Activated B cell treated with CpG ODN at 0.5 μM for 24 hours (primary cell): ENCODE results near the gene SCTR. TPM values are rescaled to one million over a fixed set of nuclear protein-coding genes. Genes with fewer than 3 reads are reported as not detected.

ENCODE experiments used
- ATAC-seq: fragments of 200-7000 bp; cut with Tn5 transposase; one replicate; pipeline ENCODE4 v1.10.0; 2021; ENCODE audit warnings: low read depth, mild to moderate bottlenecking, moderate library complexity
- CTCF ChIA-PET: fragments of 350-600 bp; sonication (Branson Sonifier 250); formaldehyde crosslinking; loops from one replicate; lab custom pipeline; 2021; ENCODE audit warnings: antibody characterized with exemption; lab: Charles Lee
- POLR2A ChIA-PET: fragments of 350-600 bp; sonication (Branson Sonifier 250); formaldehyde crosslinking; loops from one replicate; lab custom pipeline; 2021; ENCODE audit warnings: antibody characterized with exemption; lab: Charles Lee
- DNase-seq: peaks from one replicate; pipeline ENCODE4 v3.0.0; 2022
- H3K27ac Mint-ChIP-seq: one replicate; pipeline ENCODE4 v1.8.0; 2020; ENCODE audit warnings: mixed read lengths
- H3K27me3 Mint-ChIP-seq: one replicate; pipeline ENCODE4 v1.8.0; 2021; ENCODE audit warnings: mixed read lengths
- H3K36me3 Mint-ChIP-seq: one replicate; pipeline ENCODE4 v1.8.0; 2021; ENCODE audit warnings: low read depth, mixed read lengths
- H3K4me1 Mint-ChIP-seq: one replicate; pipeline ENCODE4 v1.8.0; 2021; ENCODE audit warnings: mixed read lengths
- H3K4me3 Mint-ChIP-seq: one replicate; pipeline ENCODE4 v1.8.0; 2020; ENCODE audit warnings: mild to moderate bottlenecking, mixed read lengths
- H3K9me3 Mint-ChIP-seq: one replicate; pipeline ENCODE4 v1.8.0; 2020; ENCODE audit warnings: mixed read lengths
- intact Hi-C: fragments of 100-400 bp; cut with micrococcal nuclease; formaldehyde crosslinking; loops from one replicate; pipeline ENCODE4 v1.15.1; 2024
- total RNA-seq: library from RNA; stranded (reverse); gene quantifications from 2 replicates; pipeline ENCODE4 v1.2.3, GENCODE V29; 2022
- TF ChIP-seq, protein P1 (sequence below): fragments of 200-600 bp; IDR thresholded peaks from one replicate; pipeline ENCODE4 v1.8.0; 2022; ENCODE audit warnings: antibody characterized with exemption, mild to moderate bottlenecking

SCTR gene
- total RNA-seq, 1 donor from 2014 or later = not detected

DNA sequence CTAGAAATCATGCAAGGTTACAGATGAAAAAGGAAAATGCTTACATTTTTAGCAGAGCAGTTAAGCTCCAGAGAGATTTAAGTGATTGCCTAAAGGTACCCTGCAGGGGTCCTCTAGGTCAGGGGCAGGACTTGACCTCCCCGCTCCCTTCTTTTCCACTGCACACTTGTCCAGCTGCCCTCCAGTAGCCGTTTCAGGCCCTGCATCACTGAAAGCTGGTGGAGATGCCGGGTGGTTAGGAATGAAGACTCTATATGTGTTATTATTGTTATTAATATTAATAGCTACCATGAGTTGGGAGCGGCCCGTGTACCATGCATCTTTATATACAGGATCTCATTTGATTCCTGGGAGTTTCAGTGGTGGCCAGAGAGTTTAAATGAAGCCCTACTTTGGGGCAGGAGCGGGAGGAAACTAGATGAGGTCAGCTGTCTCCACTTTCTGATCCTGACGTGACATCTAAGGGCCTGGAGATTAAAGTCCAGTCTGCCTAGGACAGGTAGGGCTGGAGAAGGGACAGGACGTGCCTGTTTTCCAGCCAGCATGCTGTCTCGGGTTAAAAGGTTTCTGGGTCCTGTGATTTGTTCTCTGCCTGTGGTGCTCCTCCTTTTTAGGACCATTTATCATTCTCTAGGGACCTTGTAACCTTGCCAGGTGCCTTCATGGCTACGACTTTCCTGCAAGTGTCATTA, 90.5 kb downstream of the SCTR start:
- Mint-ChIP-seq H3K36me3 (no peaks in the 10 kb centered on the region), H3K4me1 (peaks cover 19% of the 10 kb centered on the region), H3K9me3 (no peaks in the 10 kb centered on the region), H3K27me3 (peaks cover 35% of the 10 kb centered on the region), H3K27ac (no peak overlapping the region), H3K4me3 (no peak overlapping the region)
- POLR2A ChIA-PET = no interaction called here
- CTCF ChIA-PET = no interaction called here
- ATAC-seq = no peak
- intact Hi-C loops = loop anchor here (5.0 kb wide), 3 partner anchors 244 to 1616 kb away; partner anchors contain the start of genes EPB41L5 and TMEM177
- DNase-seq = no peak
- TF ChIP-seq, protein P1, sequence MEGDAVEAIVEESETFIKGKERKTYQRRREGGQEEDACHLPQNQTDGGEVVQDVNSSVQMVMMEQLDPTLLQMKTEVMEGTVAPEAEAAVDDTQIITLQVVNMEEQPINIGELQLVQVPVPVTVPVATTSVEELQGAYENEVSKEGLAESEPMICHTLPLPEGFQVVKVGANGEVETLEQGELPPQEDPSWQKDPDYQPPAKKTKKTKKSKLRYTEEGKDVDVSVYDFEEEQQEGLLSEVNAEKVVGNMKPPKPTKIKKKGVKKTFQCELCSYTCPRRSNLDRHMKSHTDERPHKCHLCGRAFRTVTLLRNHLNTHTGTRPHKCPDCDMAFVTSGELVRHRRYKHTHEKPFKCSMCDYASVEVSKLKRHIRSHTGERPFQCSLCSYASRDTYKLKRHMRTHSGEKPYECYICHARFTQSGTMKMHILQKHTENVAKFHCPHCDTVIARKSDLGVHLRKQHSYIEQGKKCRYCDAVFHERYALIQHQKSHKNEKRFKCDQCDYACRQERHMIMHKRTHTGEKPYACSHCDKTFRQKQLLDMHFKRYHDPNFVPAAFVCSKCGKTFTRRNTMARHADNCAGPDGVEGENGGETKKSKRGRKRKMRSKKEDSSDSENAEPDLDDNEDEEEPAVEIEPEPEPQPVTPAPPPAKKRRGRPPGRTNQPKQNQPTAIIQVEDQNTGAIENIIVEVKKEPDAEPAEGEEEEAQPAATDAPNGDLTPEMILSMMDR = no peak

DNA sequence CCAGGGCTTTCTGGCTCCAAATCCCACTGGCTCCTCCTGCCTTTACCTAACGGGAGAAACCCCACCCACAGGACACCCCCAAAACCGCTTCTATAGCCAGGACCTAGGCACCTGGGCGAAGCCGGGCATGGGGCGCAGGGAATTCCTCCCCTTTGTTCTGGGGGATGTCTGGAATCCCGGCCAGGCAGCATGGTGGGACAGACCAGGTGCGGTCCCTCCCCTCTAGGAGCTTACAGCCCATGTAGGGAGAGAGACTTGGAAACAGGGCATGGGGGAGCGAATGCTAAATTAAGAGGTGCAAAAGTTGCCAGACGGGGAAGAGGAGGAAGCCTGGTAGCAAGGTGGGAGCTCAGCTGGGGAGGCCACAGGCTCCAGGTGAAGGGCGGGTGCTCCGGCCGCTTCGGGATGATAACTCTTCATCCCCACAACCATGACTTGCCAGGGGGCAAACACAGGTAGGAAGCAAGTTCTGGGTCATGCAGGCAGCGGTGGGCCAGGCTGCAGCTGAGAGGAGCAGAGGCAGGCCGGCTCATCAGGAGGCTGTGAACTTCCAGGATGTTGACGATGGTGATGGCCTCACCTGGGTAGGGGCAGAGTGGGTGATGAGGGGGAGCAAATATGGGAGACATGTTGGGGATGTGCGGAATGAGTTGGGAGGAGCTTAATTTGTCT, 91.3 kb downstream of the SCTR start:
- H3K4me1 Mint-ChIP-seq = peaks cover 19% of the 10 kb centered on the region
- TF ChIP-seq, protein P1 = no peak
- DNase-seq = no peak
- intact Hi-C loops = loop anchor here (5.0 kb wide), 3 partner anchors 244 to 1616 kb away; partner anchors contain the start of genes EPB41L5 and TMEM177
- H3K36me3 Mint-ChIP-seq = no peaks in the 10 kb centered on the region
- POLR2A ChIA-PET = no interaction called here
- H3K27ac Mint-ChIP-seq = no peak overlapping the region
- H3K27me3 Mint-ChIP-seq = peaks cover 40% of the 10 kb centered on the region
- no peak for ATAC-seq
- H3K4me3 Mint-ChIP-seq = peak overlapping the region; percentile 77
- CTCF ChIA-PET = no interaction called here
- H3K9me3 Mint-ChIP-seq = no peaks in the 10 kb centered on the region

DNA sequence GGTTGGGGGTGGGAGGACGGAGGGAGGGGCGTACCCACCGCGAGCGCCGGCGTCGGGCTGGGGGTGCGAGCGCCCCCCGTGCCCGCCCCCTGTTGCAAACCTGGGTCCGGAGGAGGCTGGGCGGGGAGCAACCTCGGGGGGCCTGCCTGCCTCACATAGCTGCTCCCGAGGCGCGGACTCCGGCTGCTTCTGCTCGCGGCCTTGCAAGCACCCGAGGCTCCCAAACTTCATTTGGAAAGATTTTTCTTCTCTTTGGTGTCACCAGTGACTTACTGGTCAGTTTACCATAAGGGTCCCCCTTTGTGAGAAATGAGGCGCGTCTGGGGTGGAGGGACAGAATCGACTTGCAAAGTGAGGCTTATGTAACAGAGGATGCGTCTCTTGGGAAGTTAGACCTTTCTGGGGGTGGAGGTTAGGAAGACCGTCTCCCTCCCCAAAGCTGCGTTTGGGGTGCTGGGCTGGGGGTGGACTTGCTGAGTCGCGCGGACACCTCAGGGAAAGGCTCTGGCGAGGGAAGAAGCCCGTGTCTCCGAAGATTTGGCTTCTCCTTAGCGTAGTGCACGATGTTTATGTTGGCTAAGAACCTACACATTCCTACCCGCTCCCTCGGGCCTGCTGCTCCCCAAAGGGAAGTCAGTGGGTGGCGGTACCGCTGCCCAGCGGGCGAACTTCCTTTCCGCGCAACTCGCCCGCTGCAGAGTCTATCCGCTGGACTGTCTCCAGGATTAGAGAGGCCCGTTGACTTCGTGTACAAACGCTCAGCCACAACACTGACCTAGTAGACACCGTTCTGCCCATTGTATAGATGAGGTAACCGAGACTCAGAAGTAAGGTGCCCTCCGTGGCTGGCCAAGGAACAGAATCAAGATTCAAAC, 92.1 kb downstream of the SCTR start:
- intact Hi-C loops = loop anchor here (1.0 to 5.0 kb wide), 5 partner anchors 25 to 1615 kb away; partner anchors contain the start of genes C2orf76, DBI, EPB41L5 and TMEM177
- TF ChIP-seq, protein P1 = no peak
- ATAC-seq (no peak), DNase-seq (no peak)
- Mint-ChIP-seq H3K27ac (no peak overlapping the region), H3K27me3 (peaks cover 43% of the 10 kb centered on the region), H3K36me3 (no peaks in the 10 kb centered on the region), H3K4me1 (peaks cover 19% of the 10 kb centered on the region), H3K9me3 (no peaks in the 10 kb centered on the region), H3K4me3 (peak overlapping the region; percentile 77)
- CTCF ChIA-PET = interaction anchor here (1.2 kb wide), 1 partner anchor 22 kb away, joined by 3 read pairs; no protein-coding TSS in a partner anchor
- POLR2A ChIA-PET = interaction anchor here (1.1 to 1.7 kb wide), 2 partner anchors 16 to 65 kb away, joined by 7 to 9 read pairs; partner anchors contain the start of genes C2orf76 and DBI

DNA sequence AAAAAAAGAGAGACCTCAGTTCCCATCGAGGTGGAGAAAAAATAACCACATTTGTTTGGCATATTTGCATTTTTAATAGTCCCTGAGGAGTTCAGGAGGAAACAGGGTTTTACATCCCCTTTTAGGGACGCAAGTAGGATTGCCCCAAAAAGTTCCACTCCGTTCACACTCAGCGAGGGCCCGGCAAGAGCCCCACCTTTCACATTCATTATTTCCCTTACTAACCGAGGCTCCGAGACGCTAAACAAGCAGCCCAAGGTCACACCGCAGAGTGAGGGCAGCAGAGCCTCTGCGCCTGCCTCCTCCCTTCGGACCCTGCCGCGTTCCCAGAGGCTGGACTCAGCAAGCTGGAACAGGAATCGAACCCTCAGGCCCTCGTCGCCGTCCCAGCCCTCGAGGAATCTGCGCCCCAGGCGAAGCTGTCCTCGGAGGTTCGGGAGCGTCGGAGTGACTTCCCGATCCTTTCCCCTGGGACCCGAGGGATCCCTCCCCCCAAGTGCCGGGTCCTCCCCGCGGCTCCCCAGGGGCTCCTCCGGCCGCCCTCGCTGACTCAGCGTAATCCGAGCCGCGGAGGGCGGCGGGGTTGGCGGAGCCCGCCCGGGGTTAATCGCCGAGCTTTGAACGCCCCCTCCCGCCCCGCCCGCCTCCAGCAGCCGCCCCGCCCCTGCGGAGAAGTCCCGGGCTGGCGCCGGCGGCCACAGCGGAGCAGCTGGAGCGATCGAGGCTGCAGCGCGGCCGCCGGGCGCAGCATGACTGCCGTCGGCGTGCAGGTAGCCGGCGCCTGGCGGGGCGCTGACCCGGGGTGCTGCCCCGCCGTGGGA, 92.9 kb downstream of the SCTR start, which contains the start of gene TMEM37:
TSS of gene TMEM37 (plus strand) at position 700 of the 821 bp plus-strand sequence. CDS start at position 750, 50 bp downstream.
- Mint-ChIP-seq H3K27ac (peak within 1 kb of the TSS; percentile 42), H3K36me3 (no peaks in the 10 kb centered on the region), H3K27me3 (peaks cover 47% of the 10 kb centered on the region), H3K4me1 (peaks cover 19% of the 10 kb centered on the region), H3K9me3 (no peaks in the 10 kb centered on the region), H3K4me3 (peak within 1 kb of the TSS; percentile 77)
- DNase-seq (peak; percentile 55), ATAC-seq (peak; percentile 79)
- ChIA-PET POLR2A (interaction anchor here (1.1 to 1.7 kb wide), 2 partner anchors 15 to 65 kb away, joined by 7 to 9 read pairs; partner anchors contain the start of genes C2orf76 and DBI), CTCF (interaction anchor here (1.2 kb wide), 1 partner anchor 22 kb away, joined by 3 read pairs; no protein-coding TSS in a partner anchor)
- TF ChIP-seq, protein P1 = no peak
- intact Hi-C loops = loop anchor here (1.0 to 5.0 kb wide), 5 partner anchors 24 to 1614 kb away; partner anchors contain the start of genes C2orf76, DBI, EPB41L5 and TMEM177
